Upper lobe of left lung (tissue), 4 donors: Measurements from ENCODE around the gene ZNF362.

ENCODE experiments used
- EP300 ChIP-seq, 4 donors: sonication (generic); formaldehyde crosslinking; IDR thresholded peaks; one replicate each; pipeline ENCODE4 v1.5.1; 2017; ENCODE audit warnings: antibody characterized with exemption in 4 of 4, control low read depth in 2 of 4
- POLR2A ChIP-seq, 4 donors: fragments of 450-650 bp; IDR thresholded peaks; one replicate each; pipeline ENCODE4 v1.5.1; 2016 to 2017; ENCODE audit warnings: antibody characterized with exemption in 4 of 4, mild to moderate bottlenecking in 2 of 4
- POLR2AphosphoS5 ChIP-seq, 2 donors: sonication (generic); formaldehyde crosslinking; IDR thresholded peaks; one replicate each; pipeline ENCODE4 v1.5.1; 2017; ENCODE audit warnings: antibody characterized with exemption in 2 of 2
- TF ChIP-seq, protein P1 (sequence below), 6 experiments: fragments of 450-650 bp in 4 of 6; fragments of 200-600 bp in 2 of 6; sonication (generic) in 2 of 6; IDR thresholded peaks; one replicate each; pipeline ENCODE4 v1.5.1; 2016 to 2019; ENCODE audit warnings: antibody characterized with exemption in 6 of 6

DNA sequence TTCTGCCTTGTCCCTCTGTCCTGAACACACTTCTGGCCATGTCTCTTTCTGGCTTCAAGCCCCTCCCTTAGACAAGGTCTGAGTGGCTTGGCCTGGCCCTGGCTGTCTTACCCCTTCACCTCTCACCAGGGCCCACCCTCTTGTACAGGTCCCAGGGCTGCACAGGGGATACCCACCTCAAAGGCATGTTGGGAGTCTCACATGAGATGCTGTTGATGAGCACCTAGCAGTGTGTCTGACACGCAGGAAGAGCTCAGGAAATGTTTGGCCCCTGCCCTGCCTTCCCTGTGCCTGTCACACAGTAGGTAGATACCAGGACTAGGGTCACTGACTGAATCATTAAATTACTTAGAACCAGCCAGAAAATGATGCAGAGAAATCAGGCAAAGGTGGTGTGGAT, 16.6 kb downstream of the ZNF362 start:
- TF ChIP-seq POLR2A (IDR thresholded peaks at IDR 0.05) (no peak), POLR2AphosphoS5 (IDR thresholded peaks at IDR 0.05) (no peak), EP300 (IDR thresholded peaks at IDR 0.05) (no peak)
- TF ChIP-seq, protein P1, sequence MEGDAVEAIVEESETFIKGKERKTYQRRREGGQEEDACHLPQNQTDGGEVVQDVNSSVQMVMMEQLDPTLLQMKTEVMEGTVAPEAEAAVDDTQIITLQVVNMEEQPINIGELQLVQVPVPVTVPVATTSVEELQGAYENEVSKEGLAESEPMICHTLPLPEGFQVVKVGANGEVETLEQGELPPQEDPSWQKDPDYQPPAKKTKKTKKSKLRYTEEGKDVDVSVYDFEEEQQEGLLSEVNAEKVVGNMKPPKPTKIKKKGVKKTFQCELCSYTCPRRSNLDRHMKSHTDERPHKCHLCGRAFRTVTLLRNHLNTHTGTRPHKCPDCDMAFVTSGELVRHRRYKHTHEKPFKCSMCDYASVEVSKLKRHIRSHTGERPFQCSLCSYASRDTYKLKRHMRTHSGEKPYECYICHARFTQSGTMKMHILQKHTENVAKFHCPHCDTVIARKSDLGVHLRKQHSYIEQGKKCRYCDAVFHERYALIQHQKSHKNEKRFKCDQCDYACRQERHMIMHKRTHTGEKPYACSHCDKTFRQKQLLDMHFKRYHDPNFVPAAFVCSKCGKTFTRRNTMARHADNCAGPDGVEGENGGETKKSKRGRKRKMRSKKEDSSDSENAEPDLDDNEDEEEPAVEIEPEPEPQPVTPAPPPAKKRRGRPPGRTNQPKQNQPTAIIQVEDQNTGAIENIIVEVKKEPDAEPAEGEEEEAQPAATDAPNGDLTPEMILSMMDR (IDR thresholded peaks at IDR 0.05), result no peak
